NCI-H446 (cell line): ENCODE measurements around the gene C6orf15.

ENCODE experiments used
- DNase-seq, 2 experiments: peaks; one replicate each; lab custom pipeline; 2025; lab: John Stamatoyannopoulos, UW

C6orf15 gene

DNA sequence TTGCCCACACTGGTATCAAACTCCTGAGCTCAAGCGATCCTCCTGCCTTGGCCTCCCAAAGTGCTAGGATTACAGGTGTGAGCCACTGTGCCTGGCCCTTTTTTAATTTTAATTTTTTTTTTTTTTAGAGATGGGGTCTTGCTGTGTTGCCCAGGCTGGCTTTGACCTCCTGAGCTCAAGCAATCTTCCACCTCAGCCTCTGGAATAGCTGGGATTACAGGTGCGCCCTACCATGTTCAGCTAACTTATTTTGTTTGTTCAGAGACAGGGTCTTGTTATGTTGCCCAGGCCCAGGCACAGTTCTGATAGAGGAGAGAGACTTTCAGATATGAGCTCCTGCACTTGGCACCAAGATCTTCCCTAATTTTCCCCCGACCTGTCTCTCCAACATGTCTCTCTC is 18.4 kb upstream of the C6orf15 start:
- no peak for DNase-seq

DNA sequence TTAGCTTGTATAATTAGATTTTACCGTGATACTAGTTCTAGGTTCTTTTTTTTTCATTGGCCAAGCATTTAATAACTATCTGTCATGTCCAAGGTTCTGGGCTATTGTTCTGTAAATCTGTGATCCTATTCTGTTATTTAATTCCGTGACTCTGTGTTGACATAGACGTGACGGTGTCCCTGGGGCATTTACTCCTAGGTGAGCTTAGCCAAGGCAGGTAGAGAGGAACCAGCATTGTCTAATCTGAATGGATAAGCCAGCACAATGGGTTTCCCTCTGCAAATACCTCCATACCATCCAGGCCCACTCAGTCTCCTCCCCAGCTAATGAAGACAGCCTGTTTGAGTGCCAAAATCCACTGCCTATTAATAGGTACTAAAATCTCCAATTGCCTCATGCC is 16.8 kb upstream of the C6orf15 start:
- DNase-seq: no peak

DNA sequence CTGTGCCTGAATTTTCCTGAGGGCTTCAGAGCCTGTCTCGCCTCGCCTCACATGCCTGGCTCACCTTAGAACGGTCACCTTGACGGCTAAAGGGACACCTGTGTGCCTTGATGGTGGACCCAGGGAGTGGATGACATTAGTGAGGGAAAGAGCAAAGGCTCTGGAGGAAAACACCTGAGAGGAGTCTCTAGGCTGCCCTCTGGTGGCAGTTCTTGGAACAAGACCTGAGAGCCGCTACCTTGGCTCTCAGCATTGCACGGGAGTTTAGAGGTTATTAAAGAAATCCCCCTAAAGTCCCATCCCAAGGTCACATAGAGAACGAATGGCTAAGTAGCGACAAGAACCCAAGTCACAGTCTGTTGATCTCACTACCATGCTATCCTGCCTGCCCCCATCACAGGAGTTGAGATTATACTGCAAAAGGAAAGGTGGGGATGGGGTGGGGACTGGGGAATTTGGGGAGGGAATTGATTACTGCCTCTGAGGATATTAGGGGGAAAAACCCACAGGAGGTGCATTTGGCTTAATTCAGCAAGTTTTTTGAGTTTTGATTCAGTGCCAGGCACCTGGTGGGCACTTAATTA is 15.8 kb upstream of the C6orf15 start:
- DNase-seq: peak in 1 of 2 experiments; percentile 49

DNA sequence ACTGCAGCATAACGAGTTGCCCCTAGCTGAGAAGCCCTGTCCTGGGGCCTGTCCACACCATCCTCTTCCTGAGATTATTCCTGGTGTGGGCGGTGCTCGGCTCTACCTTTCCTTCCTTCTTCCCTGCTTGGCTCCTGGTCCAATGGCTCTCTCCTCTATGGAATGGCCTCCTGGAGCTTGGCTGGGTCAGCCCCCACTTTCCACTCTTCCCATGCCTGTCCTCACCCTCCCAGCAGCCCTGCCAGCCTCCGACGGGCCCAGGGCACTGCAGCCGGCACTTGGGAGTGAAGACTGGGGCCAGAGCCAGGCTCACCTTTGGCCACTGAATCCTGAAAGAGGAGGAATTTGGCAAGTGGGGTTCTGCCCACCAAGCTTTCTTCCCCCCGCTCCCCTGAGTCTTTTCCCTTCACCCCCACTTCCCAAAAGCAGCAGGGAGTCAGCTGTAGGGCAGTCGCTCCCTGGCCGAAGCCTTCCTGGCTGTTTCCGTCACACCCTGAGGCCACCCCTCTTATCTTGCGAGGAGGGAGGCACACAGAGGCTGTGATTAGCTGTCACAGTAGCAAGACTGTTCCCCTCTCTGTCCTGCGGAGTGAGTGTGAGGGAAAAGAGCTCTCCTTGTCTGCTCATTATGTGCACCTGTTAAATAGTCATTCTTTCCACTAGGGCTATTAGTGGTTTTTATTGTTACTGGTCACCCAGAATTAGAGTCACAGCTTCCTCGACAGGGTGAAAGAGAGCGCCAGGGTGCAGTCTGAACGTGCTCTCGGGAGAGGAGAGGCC is 14.2 kb upstream of the C6orf15 start:
- no peak for DNase-seq

DNA sequence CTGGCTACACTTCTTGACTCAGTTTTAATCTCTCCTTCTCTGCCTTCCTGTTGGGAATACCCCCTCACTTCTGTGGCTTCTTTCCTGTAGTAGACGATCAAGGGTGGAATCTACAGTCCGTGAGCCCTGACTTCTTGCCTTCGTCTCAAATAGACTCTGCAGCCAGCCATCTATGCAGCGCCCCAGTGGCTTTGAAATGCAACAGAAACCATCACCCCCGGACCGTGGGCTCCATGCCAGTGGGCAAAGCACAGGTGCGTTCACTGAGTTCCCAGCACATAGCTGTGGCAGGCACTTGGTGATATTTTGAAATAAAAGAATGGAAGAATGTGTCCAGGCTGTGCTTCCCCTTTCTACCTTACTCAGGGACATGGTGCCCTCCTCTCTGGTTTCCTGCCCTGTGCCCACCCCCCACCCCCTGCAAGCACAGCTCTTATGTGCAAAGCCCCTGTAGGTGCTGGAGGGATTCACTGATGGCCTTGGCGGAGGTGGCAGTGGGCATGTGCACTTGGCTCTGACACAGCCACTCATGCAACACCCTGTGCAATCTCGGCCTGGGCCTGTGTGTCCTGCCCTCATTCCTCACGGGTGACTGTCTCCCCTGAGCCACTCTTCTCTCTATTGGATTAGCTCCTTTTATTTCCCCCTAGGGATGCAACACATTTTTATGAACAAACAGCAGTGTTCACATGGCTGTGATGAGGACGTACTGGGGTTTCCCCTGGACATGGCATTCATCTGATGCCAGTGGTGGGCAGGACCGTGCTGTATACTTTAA is 13.4 kb upstream of the C6orf15 start:
- no peak for DNase-seq

DNA sequence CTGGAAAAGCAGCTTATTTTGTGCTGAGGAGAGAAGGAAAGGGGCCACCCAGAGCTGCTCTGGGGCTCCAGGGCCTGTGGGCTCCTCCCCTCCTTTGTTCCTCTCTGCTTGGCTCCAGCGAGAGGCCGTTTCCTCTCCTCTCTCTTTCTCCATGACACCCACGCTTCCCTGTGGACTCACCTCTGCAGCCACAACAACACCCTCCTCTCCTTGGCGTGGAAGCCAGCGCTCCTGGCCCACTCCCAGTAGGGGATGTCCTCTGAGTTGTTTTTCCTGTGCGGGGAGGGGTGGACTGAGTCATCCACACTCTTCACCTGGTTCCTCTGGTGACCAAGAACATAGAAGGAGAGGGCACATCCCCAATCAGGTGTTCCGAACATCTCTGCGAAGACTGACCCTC is 12.8 kb upstream of the C6orf15 start:
- DNase-seq: no peak

DNA sequence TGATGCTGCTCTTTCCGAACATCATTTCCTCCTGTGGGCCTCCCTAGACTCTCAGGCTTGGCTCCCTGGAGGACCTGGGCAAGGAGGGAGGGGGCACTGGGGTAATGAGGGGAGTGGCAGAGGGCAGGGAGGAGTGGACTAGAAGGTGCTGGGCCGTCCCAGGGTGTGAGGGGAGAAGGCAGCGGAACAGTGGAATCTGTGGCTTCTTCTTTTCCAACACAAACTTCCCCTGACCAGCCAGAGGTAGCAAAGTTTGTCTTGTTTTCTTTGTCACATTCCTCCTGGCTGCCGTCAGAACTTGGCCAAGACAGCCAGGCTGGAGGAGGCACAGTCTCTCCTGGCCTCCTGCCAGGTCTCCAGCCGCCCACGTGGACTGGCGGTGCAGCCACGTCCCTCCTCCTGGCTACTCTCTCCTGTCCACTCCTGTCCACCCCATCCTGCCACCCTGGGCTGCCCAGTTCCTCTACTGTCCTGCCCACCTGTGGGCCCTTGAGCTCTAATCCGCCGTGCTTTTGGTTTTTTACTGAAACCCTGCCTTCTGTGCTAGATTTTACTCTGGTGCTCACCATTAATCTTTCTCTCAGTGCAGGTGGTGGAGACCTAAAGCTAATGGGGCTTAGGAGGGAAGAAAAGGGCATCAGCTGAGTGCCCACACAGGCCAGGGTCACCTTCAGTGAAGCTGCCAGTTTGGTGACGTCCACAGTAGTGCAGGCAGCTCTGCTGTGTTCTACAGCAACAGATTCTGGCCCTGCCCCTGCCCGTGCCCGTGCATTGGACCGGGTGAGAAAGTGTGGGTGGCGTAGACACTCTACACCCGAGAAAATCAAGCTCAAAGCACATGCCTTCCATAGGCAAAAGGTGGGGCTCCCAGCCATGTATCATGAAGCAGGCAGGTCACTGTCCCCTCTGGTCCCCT is 10.7 kb upstream of the C6orf15 start:
- no peak for DNase-seq

DNA sequence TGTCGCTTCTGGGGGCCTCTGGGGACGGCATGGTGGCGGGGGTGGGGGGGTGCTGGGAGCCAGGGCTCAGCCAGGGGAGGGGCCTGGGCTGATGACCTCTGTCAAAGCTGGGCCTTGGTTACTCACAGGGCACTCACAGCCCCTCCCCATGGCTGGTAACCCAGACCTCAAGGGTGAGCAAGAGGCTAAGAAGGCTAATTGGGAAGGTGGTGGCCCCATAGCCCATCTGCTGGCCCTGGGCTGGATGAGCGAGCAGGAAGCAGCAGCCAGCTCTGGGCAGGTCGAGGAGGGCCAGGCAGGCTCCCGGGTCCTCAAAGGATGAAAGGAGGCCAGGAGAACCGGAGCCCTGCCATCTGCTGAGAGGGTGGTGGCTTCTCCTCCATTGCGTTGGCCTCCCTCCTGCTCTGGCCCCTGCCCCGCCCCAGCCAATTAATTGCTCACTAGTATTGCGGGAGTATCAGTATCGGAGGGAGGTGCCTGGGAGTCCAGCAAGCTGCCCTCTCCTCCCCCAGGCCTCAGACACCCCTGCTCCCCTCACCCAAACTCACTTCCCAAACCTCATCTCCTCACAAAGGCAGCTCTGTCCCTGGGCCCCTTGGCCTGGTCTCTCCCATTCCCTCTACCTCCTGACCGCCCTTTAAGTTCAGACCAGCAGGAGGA is 8.9 kb upstream of the C6orf15 start:
- DNase-seq: no peak

DNA sequence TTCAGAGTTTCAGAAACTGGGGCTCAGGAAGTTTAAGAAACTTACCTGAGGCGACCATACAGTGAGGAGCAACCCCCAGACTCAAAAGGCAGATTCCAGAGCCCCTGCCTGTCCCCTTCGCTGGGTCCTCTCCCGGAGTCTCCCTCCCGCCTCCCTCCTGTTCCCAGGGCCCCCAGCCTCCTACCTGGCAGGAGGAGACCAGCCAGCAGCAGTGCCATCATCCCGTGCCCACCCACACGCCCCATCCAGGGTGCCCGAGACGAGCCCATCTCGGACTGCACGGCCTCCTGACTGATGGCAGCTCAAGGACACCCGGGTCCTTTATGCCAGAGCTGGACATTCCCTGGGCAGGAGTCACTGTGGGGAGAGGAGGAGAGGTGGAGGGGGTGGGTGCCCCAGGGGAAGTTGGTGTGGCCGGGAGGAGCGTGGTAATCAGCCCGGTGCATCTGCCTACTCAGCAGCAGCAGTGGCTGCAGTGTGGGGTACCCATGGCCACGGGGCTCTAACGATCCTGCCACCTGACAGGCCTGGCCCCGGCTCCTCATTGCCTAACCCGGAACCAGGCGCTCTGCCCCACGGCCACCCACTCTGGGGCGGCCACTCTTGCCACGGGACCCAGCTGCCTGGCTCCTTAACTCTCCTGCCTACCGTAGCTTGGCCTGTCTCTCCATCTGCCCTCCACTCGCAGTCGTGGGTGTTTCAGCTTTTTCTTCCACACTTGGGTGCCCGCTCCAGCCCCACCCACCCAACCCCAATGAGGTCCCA is 8.0 kb upstream of the C6orf15 start, which contains the start of gene CDSN:
CDSN (minus strand) TSS at position 296 of the 765 bp plus-strand sequence; CDS start at position 269, 27 bp downstream.
- no peak for DNase-seq

DNA sequence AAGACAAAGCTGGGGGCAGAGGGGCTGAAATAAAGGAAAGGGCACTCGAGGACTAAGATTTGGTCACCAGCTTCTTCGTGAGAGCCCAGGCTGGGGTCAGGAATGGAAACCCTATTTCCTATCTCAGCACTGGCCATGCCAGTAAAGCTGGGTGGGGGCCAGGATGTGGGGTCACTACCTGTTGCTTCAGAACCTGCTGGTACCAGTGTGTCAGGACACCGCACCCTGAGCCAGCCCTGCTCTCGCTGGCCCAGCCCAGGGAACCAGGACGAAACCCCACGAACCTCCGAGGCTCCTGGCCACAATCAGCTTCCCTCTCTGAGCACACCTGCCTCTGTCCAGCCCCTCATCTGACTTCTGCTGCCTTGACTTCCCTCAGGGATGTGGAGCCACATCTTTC is 5.8 kb upstream of the C6orf15 start:
- no peak for DNase-seq

DNA sequence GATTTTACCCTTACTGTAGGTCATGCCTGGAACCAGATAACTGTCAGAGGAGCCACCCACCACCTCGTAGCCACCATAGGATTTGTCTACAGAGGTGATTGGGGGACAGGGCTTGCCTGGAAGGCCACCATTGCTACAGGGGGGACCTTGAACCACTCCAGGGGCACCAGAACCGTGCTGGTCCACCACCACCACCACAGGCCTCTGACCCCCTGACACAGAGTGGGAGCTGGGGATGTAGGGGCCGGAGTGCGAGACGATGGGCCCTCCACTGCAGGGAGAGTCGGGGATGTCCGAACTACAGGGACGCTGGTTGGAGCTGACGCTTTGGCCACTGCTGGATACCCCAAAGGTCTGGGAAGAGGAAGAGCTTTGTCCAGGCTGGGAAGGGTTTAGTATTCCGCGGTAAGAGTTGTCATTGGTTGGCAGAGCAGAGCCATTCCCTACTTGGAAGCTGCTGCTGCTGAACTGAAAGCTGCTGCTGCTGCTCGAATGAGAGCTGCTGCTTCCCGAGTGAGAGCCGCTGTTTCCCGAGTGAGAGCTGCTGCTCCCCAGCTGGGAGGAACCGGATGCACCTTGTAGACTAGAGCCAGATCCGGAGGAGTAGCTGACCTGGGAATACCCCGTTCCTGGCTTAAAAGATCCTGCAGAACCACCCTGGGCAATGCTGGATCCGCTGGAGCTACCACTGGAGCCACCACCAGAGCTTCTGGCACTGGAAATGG is 4.4 kb upstream of the C6orf15 start:
- DNase-seq: no peak

DNA sequence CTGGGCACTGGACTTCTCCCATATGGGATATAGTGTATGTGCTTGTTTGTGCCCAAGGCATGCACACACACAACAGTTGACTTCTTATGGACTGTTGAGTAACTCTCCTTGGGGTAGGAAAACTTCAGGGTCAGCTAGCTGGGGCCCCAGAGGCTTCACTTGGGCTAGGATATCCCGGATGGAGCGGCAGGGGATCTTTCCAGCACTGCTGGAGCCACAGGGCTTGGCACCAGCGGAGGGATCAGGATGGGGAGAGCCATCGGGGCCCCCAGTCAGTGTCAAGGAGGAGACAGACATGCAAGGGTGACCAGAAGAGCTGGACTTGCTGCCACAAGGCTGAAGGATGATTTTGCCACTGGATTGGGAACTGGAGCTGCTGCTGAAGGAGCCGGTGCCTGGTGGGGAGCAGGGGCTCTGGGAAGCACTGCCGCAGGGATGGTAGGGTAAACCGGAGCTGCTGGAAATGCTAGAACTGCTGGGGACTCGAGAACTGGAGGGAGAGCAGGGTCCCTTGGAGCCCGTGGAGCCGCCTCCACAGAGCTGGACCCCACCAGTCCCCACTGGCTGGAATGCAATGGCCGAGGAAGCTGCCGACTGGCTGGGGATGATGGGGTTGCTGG is 3.7 kb upstream of the C6orf15 start:
- DNase-seq: no peak

DNA sequence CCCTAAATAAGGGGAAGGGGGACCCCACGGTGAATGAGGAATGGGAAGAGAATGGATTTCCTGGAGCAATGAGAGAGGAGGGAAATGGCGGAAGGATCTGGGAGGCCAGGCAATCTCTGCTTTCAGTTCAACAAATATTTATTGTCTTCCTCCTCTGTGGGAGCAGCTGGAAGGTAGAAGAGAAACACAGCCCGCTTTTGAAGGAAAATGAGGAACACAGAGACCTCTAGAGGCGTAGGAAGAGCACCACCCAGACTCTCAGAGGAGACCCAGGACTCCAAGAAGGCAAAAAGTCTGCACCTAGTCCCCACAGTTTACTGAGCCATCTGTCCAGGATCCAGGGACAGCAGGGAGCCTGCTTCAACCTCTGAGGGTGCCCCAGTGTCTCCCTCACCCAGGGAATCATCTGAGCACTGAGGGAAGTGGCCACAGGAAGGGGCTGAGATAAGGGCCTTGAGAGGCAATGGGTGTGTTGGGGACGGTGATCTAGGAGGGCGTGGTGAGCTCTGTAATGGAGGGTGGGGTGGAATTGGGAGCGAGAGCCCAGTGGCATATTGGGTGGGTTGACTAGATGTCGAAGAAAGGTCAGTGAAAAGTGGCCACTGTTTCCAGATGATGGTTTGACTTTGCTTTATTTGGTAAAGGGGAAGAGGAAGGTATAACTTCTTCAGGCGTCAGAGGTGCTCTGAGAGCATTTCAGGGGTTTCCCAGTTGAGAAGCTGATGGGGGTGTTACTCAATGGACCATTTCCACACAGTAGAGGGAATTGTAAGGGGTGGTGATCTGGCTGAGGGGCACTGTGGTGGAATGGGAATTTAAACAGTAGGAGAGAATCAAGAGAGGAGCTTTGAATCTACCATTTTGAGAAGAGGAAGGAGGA is 2.8 kb upstream of the C6orf15 start:
- DNase-seq: no peak

DNA sequence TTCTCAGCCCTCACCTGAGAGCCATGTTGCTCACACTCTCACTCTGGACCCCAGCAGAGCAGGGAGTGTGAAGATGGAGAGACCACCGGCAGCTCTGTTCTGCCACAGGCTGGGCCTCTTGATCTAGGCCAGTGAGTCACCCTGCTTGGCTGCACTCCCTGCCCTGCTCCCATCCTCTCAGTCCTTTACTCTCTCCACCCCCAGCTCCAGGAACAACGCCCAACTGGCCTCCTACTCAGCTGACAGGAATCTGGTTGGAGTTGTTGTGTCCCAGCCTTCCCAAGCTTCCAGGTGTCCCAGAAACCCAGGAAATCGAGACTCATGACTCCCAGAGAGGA is 2.1 kb upstream of the C6orf15 start, which contains the start of gene PSORS1C1:
PSORS1C1 (plus strand) TSS at position 260 of the 338 bp plus-strand sequence. CDS start 14,833 bp downstream, outside the sequence.
- DNase-seq: peak in 1 of 2 experiments; percentile 49

DNA sequence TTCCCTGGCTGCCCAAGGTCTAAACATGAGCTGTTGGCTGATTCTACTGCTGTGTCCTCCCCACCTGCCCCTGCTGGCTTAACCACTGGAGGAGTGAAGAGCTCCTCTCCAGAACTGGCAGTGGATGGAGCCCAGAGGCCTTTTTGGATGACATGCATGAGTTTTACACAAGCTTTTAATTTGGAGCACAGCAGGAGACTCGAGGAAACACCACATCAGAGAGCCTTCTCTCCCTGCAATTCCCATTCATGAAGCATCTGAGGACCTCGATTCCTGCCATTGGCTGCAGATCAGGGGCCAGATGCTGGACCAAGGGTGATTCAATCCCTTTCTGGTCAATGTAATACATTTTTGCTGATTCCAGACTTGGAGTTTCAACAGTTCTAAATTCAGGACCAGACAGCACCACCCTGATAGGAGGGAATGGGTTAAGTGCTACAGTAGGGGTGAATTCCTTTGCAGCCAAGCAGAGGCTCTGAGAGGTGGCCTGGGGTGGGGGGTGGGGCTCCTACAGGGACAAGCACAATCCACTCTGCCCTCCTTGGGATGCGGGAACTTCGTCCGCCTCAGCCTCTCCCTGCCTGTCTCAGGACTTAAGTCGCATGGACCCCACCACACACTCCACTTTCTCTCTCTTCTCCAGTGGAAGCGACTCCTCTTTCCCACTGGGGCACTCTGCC is 1.6 kb upstream of the C6orf15 start:
- peak in 1 of 2 experiments; percentile 36 for DNase-seq

DNA sequence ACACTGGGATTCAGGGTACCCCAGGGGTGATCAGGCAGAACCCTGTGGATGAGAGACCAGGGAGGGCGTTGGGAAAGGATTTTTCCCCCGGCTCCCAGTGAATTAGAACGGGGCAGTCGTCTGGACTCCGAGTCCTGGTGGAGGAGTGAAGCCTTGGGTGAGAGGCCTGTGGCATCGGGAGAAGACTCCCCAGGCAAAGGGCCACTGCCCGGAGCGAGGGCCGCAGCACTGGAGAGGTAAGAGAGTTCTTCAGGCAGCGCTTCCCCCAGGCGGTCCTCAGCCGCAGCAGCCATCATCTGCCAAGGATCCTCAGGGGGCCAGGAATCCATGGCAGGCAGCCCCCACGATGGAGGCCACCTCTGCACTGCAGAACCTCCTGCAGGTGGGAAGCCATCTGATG is 663 bp downstream of the C6orf15 start:
- DNase-seq: no peak

DNA sequence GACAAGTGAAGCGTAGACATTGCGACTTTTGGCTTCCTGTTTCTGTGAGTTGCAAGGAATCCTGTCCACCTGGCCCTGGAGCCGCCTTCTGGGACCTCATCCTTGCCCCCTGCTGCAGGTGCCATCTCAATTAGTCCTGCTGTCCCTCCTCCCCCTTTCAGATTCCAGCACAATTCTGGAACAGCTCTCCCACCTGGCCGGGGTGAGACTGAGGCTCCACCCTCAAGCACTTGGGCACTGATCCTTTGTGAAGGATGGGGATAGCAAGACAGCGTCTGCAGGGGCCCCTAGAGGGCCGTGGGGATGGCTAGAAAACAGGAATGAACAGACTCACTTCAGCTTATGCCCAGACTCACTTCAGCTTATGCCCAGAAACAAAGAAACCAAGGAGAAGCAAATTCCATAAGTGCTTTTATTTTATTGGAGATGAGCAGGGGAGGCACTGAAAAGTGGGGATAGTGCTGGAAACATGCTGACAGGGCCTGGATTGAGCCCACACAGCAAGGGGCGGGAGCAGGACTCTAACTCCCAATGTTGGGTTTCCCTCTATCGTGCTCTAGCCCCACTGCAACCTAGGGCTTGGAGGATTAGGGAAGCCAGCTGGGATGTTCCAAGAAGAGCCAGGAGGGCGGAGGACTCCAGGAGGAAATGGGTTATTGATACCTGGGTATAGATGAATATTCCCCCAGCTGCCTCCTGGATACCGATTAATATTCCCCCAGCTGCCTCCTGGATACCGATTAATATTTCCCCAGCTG is 1.4 kb downstream of the C6orf15 start:
- no peak for DNase-seq
